ENCODE data around the gene TMEM59L.

GRCh38 chr19:18647807-18648206, 35.1 kb downstream of the TMEM59L start:
- TF ChIP-seq CTCF (IDR thresholded peaks at IDR 0.05; ENCODE audit: poor library complexity), result no peak
- no peak for TF ChIP-seq EZH2 (IDR thresholded peaks at IDR 0.05; ENCODE audit: borderline replicate concordance)
- no peak for TF ChIP-seq EZH2phosphoT487 (IDR thresholded peaks at IDR 0.05; ENCODE audit: low read depth, severe bottlenecking, unreplicated experiment)
